ENCODE measurements around the gene OR8D4. TPM values are rescaled to one million over a fixed set of nuclear protein-coding genes. Genes with fewer than 3 reads are reported as not detected.

OR8D4 gene
- total RNA-seq, 1 experiment from 2014 or later = not detected

GRCh38 chr11:123903932-123904331, 2.0 kb downstream of the OR8D4 start:
- Histone ChIP-seq H3K56ac (ENCODE audit: insufficient read length, low read depth, low read length) (no peak overlapping the region), H4K91ac (ENCODE audit: insufficient read length, low read depth, low read length) (no peak overlapping the region), H3K18ac (ENCODE audit: insufficient read length, low read depth, low read length) (no peak overlapping the region), H3K23me2 (ENCODE audit: insufficient read length, low read depth, low read length, poor library complexity, severe bottlenecking) (no peaks in the 10 kb centered on the region), H2AFZ (ENCODE audit: low read length) (no peak overlapping the region), H3K4ac (ENCODE audit: low read depth, low read length) (no peak overlapping the region), H2BK15ac (ENCODE audit: low read depth, low read length) (no peak overlapping the region), H3K79me2 (ENCODE audit: insufficient read depth, low read length) (no peaks in the 10 kb centered on the region), H3K79me1 (ENCODE audit: insufficient read depth, low read depth, low read length, poor library complexity, severe bottlenecking) (no peaks in the 10 kb centered on the region), H2BK120ac (ENCODE audit: low read depth, low read length, poor library complexity, severe bottlenecking) (no peak overlapping the region), H3K27me3 (ENCODE audit: insufficient read depth, low read length) (no peaks in the 10 kb centered on the region), H3K27ac (ENCODE audit: insufficient read length, low read depth, low read length) (no peak overlapping the region), H3K9ac (ENCODE audit: extremely low read depth, insufficient read length, low read length) (no peak overlapping the region), H4K5ac (ENCODE audit: insufficient read length, low read depth, low read length) (no peak overlapping the region), H3K9me3 (ENCODE audit: control insufficient read depth, low read depth, low read length) (no peaks in the 10 kb centered on the region), H4K20me1 (ENCODE audit: control insufficient read depth, insufficient read depth, insufficient read length) (no peaks in the 10 kb centered on the region), H2AK5ac (ENCODE audit: insufficient read length, low read length) (no peak overlapping the region), H2BK20ac (ENCODE audit: low read depth, low read length, poor library complexity, severe bottlenecking) (no peak overlapping the region), H4K8ac (replicated peaks; ENCODE audit: insufficient read length, low read depth, low read length) (no peak overlapping the region), H3K23ac (ENCODE audit: insufficient read length, low read depth, low read length) (no peak overlapping the region), H3K4me1 (ENCODE audit: insufficient read depth, low read length) (no peaks in the 10 kb centered on the region; the same call in 1 of the 2 replicates), H3K4me2 (ENCODE audit: insufficient read depth, insufficient read length, low read length) (no peak overlapping the region), H2BK5ac (ENCODE audit: insufficient read length, low read length) (no peak overlapping the region), H3T11ph (ENCODE audit: low read length) (no peak overlapping the region), H2BK12ac (ENCODE audit: insufficient read length, low read depth, low read length) (no peak overlapping the region), H3K14ac (ENCODE audit: insufficient read depth, low read length) (no peak overlapping the region)
- Mint-ChIP-seq H3K36me3 (ENCODE audit: insufficient read depth in 1 of 3, low read depth in 3 of 3) (no peaks in the 10 kb centered on the region), H3K9me3 (no peaks in the 10 kb centered on the region), H3K4me1 (peaks cover 11 to 16% of the 10 kb centered on the region in 2 experiments), H3K27ac (no peak overlapping the region), H3K27me3 (ENCODE audit: low read depth) (no peaks in the 10 kb centered on the region), H3K4me3 (no peak overlapping the region)
- no CpG with 5 or more reads among the region's 2 CpGs for WGBS (ENCODE audit: extremely low coverage, insufficient read length, low lambda C conversion rate)
- TF ChIP-seq CTCF (conservative IDR thresholded peaks at IDR 0.05) = no peak
- no peak for DNase-seq

All from H9 (cell line).